ENCODE results near the gene ZNHIT3.

Gene ZNHIT3

GRCh38 chr17:36511216-36511615, 24.7 kb downstream of the ZNHIT3 start:
- DNase-seq (ENCODE audit: low read depth in 2 of 2): no peak

- DNase-seq (ENCODE audit: low read depth in 2 of 2): no peak
Measured at GRCh38 chr17:36512641-36513040, 26.2 kb downstream of the ZNHIT3 start.

- DNase-seq (ENCODE audit: low read depth in 2 of 2): no peak
Measured at GRCh38 chr17:36514856-36515255, 28.4 kb downstream of the ZNHIT3 start.

GRCh38 chr17:36515837-36516236, 29.4 kb downstream of the ZNHIT3 start:
- DNase-seq (ENCODE audit: low read depth in 2 of 2): no peak

- no peak for DNase-seq (ENCODE audit: low read depth in 2 of 2)
Measured at GRCh38 chr17:36523113-36523512, 36.6 kb downstream of the ZNHIT3 start.

GRCh38 chr17:36524428-36524876, 38.0 kb downstream of the ZNHIT3 start:
- no peak for DNase-seq (ENCODE audit: low read depth in 2 of 2)

- DNase-seq (ENCODE audit: low read depth in 2 of 2): no peak
Measured at GRCh38 chr17:36525113-36525512, 38.6 kb downstream of the ZNHIT3 start.

GRCh38 chr17:36525888-36526287, 39.4 kb downstream of the ZNHIT3 start:
- DNase-seq (ENCODE audit: low read depth in 2 of 2): no peak

GRCh38 chr17:36527621-36528250, 41.3 kb downstream of the ZNHIT3 start:
- no peak for DNase-seq (ENCODE audit: low read depth in 2 of 2)

GRCh38 chr17:36529121-36529520, 42.6 kb downstream of the ZNHIT3 start:
- no peak for DNase-seq (ENCODE audit: low read depth in 2 of 2)

GRCh38 chr17:36532435-36532975, 46.0 kb downstream of the ZNHIT3 start:
- no peak for DNase-seq (ENCODE audit: low read depth in 2 of 2)

GRCh38 chr17:36533935-36534839, 47.7 kb downstream of the ZNHIT3 start:
- peak; percentile 29 to 54 for DNase-seq (ENCODE audit: low read depth in 2 of 2)

GRCh38 chr17:36534840-36535668, 48.6 kb downstream of the ZNHIT3 start, which contains the start of the genes MYO19 and PIGW:
Gene MYO19 (minus strand): TSS chr17:36534868. CDS start chr17:36532538, 2,330 bp downstream.
Gene PIGW (plus strand): TSS chr17:36534987. CDS start chr17:36537102, 2,115 bp downstream.
- DNase-seq (ENCODE audit: low read depth in 2 of 2): peak; percentile 79 to 83

GRCh38 chr17:36535669-36536081, 49.2 kb downstream of the ZNHIT3 start:
- no peak for DNase-seq (ENCODE audit: low read depth in 2 of 2)

- no peak for DNase-seq (ENCODE audit: low read depth in 2 of 2)
Measured at GRCh38 chr17:36540696-36541095, 54.2 kb downstream of the ZNHIT3 start.

GRCh38 chr17:36542755-36543154, 56.3 kb downstream of the ZNHIT3 start:
- no peak for DNase-seq (ENCODE audit: low read depth in 2 of 2)

- no peak for DNase-seq (ENCODE audit: low read depth in 2 of 2)
Measured at GRCh38 chr17:36544044-36544306, 57.5 kb downstream of the ZNHIT3 start.

GRCh38 chr17:36544307-36545076, 58.0 kb downstream of the ZNHIT3 start, which contains the start of gene GGNBP2:
Gene GGNBP2 (plus strand): TSS chr17:36544919. CDS start chr17:36545725, 806 bp downstream.
- peak; percentile 80 to 82 for DNase-seq (ENCODE audit: low read depth in 2 of 2)

GRCh38 chr17:36545077-36545464, 58.6 kb downstream of the ZNHIT3 start:
- no peak for DNase-seq (ENCODE audit: low read depth in 2 of 2)

Data from activated CD4-positive, alpha-beta T cell treated with anti-CD3 and anti-CD28 coated beads for 24 hours (primary cell).